Urinary bladder (tissue), 4 donors: ENCODE measurements around the gene CORO1A. TPM values are rescaled to one million over a fixed set of nuclear protein-coding genes. Genes with fewer than 3 reads are reported as not detected.
"Not testable (repeated sequence)": the region's sequence is repeated elsewhere in the genome, so short reads cannot be mapped to it uniquely, and the experiment has no call there.

ENCODE experiments used
- DNase-seq: peaks from one replicate; pipeline ENCODE4 v3.0.0-alpha.2; 2015; ENCODE audit errors: extremely low spot score
- H3K27ac ChIP-seq: one replicate; pipeline ENCODE4 v1.5.1; 2013; ENCODE audit warnings: low read depth, mild to moderate bottlenecking, moderate library complexity
- H3K36me3 ChIP-seq: one replicate; pipeline ENCODE4 v1.6.1; 2013; ENCODE audit warnings: mild to moderate bottlenecking, moderate library complexity; ENCODE audit not compliant: insufficient read depth
- H3K4me1 ChIP-seq: one replicate; pipeline ENCODE4 v1.6.1; 2013; ENCODE audit warnings: mild to moderate bottlenecking, moderate library complexity; ENCODE audit not compliant: insufficient read depth
- H3K4me3 ChIP-seq: one replicate; pipeline ENCODE4 v1.5.1; 2013; ENCODE audit warnings: low read depth, low read length
- WGBS: extraction: QIAGEN DNeasy Blood & Tissue Kit; methylation state at CpG from one replicate; pipeline ENCODE4 v1.1.7; 2013; 5-methylcytosine and 5-hydroxymethylcytosine counted together
- polyA plus RNA-seq: library from polyadenylated mRNA; stranded (reverse); fragments of 200-250 nt; gene quantifications from one replicate; pipeline ENCODE4 v1.2.3, GENCODE V29; 2013
- small RNA-seq: library from RNA; depleted of rRNA; stranded (forward); fragments of <200 nt; gene quantifications from one replicate; pipeline ENCODE3, GENCODE V24; 2014
- total RNA-seq: library from RNA; depleted of rRNA; stranded (reverse); fragments of >200 nt; gene quantifications from one replicate; pipeline ENCODE4 v1.2.3, GENCODE V29; 2014
- donor health status: healthy with polysubstance abuse.
- donor health status: healthy.

Gene CORO1A
- total and polyA plus RNA-seq, 2 donors, result 9.6 to 37.2 TPM

GRCh38 chr16:30199049-30199448 lies 15.6 kb downstream of the CORO1A start, which contains the start of gene SULT1A3:
Gene SULT1A3 (plus strand): TSS chr16:30199255. CDS start chr16:30200729, 1,474 bp downstream.
- H3K27ac ChIP-seq, H3K4me3 ChIP-seq, DNase-seq, H3K36me3 ChIP-seq, H3K4me1 ChIP-seq: not testable (repeated sequence)
- WGBS, result no CpG with 5 or more reads among the region's 3 CpGs

- H3K4me1 ChIP-seq, H3K4me3 ChIP-seq, H3K36me3 ChIP-seq, DNase-seq, H3K27ac ChIP-seq: not testable (repeated sequence)
- WGBS, result no CpG with 5 or more reads among the region's 15 CpGs
Observed at GRCh38 chr16:30199608-30200343, 16.4 kb downstream of the CORO1A start.

- DNase-seq, H3K36me3 ChIP-seq, H3K27ac ChIP-seq, H3K4me1 ChIP-seq: not testable (repeated sequence)
- H3K4me3 ChIP-seq, result peak overlapping the region; percentile 20
- 0% methylated on average over 18 of the region's 52 CpGs for WGBS
Observed at GRCh38 chr16:30205541-30206236, 22.3 kb downstream of the CORO1A start.

- not testable (repeated sequence) for H3K36me3 ChIP-seq, H3K4me1 ChIP-seq, DNase-seq, H3K27ac ChIP-seq, H3K4me3 ChIP-seq
- WGBS, result no CpG with 5 or more reads among the region's 33 CpGs
Observed at GRCh38 chr16:30206252-30206651, 22.9 kb downstream of the CORO1A start.

- H3K4me1 ChIP-seq, result not testable (repeated sequence)
Observed at GRCh38 chr16:30207063-30207704, 23.8 kb downstream of the CORO1A start.

GRCh38 chr16:30209032-30209431 lies 25.6 kb downstream of the CORO1A start:
- DNase-seq, H3K27ac ChIP-seq, H3K4me1 ChIP-seq, H3K4me3 ChIP-seq, H3K36me3 ChIP-seq: not testable (repeated sequence)
- WGBS, result 10% methylated on average over 4 of the region's 6 CpGs

More at GRCh38 chr16:30207063-30207704, 23.8 kb downstream of the CORO1A start:
- 43% methylated on average over 2 of the region's 9 CpGs for WGBS
- not testable (repeated sequence) for H3K27ac ChIP-seq, DNase-seq, H3K4me3 ChIP-seq, H3K36me3 ChIP-seq

GRCh38 chr16:30211414-30211813 lies 28.0 kb downstream of the CORO1A start:
- DNase-seq, H3K27ac ChIP-seq, H3K4me3 ChIP-seq, H3K36me3 ChIP-seq, H3K4me1 ChIP-seq: not testable (repeated sequence)
- WGBS, result no CpG with 5 or more reads among the region's 4 CpGs

GRCh38 chr16:30217082-30217481 lies 33.7 kb downstream of the CORO1A start:
- H3K4me1 ChIP-seq, DNase-seq, H3K36me3 ChIP-seq, H3K4me3 ChIP-seq, H3K27ac ChIP-seq: not testable (repeated sequence)
- 69% methylated on average over 3 of the region's 5 CpGs for WGBS

Small RNA genes within 50 kb of the gene (small RNA-seq; reads per million reads assigned to genes)
- gene AC106782.4, result not detected

Other genes starting within 250 kb of the CORO1A start
- 43.1 TPM for gene TMEM219, start 221.5 kb upstream of the CORO1A start, total RNA-seq
- gene TMEM219, start 221.5 kb upstream of the CORO1A start, polyA plus RNA-seq, result 120 TPM
- 35.6 TPM for gene TAOK2, start 209.7 kb upstream of the CORO1A start, total RNA-seq
- gene TAOK2, start 209.7 kb upstream of the CORO1A start, polyA plus RNA-seq, result 37.9 TPM
- 8.4 TPM for gene HIRIP3, start 188.0 kb upstream of the CORO1A start, total RNA-seq
- 27.2 TPM for gene HIRIP3, start 188.0 kb upstream of the CORO1A start, polyA plus RNA-seq
- 22.3 TPM for gene INO80E, start 187.4 kb upstream of the CORO1A start, total RNA-seq
- 82.3 TPM for gene INO80E, start 187.4 kb upstream of the CORO1A start, polyA plus RNA-seq
- gene DOC2A, start 172.6 kb upstream of the CORO1A start, total RNA-seq, result 0.32 TPM
- gene DOC2A, start 172.6 kb upstream of the CORO1A start, polyA plus RNA-seq, result 0.53 TPM
- not detected for gene C16orf92, start 160.4 kb upstream of the CORO1A start, total RNA-seq
- not detected for gene C16orf92, start 160.4 kb upstream of the CORO1A start, polyA plus RNA-seq
- gene TLCD3B, start 152.3 kb upstream of the CORO1A start, total RNA-seq, result 0.32 TPM
- gene TLCD3B, start 152.3 kb upstream of the CORO1A start, polyA plus RNA-seq, result 0.22 TPM
- gene ALDOA, start 117.8 kb upstream of the CORO1A start, total RNA-seq, result 126 TPM
- 1,530 TPM for gene ALDOA, start 117.8 kb upstream of the CORO1A start, polyA plus RNA-seq
- gene PPP4C, start 107.6 kb upstream of the CORO1A start, total RNA-seq, result 56.2 TPM
- gene PPP4C, start 107.6 kb upstream of the CORO1A start, polyA plus RNA-seq, result 93.8 TPM
- 0.79 TPM for gene TBX6, start 91.7 kb upstream of the CORO1A start, total RNA-seq
- gene TBX6, start 91.7 kb upstream of the CORO1A start, polyA plus RNA-seq, result 2.2 TPM
- 16.5 TPM for gene YPEL3, start 87.4 kb upstream of the CORO1A start, total RNA-seq
- gene YPEL3, start 87.4 kb upstream of the CORO1A start, polyA plus RNA-seq, result 117 TPM
- gene GDPD3, start 70.1 kb upstream of the CORO1A start, total RNA-seq, result 4.6 TPM
- 5.1 TPM for gene GDPD3, start 70.1 kb upstream of the CORO1A start, polyA plus RNA-seq
- gene MAPK3, start 60.4 kb upstream of the CORO1A start, total RNA-seq, result 14.6 TPM
- gene MAPK3, start 60.4 kb upstream of the CORO1A start, polyA plus RNA-seq, result 120 TPM
- 10.2 TPM for gene BOLA2B, start 10.1 kb downstream of the CORO1A start, total RNA-seq
- gene BOLA2B, start 10.1 kb downstream of the CORO1A start, polyA plus RNA-seq, result 97.5 TPM
- 15.4 TPM for gene SLX1A, start 10.3 kb downstream of the CORO1A start, total RNA-seq
- 42.7 TPM for gene SLX1A, start 10.3 kb downstream of the CORO1A start, polyA plus RNA-seq
- 3.2 TPM for gene SULT1A3, start 15.7 kb downstream of the CORO1A start, total RNA-seq
- gene SULT1A3, start 15.7 kb downstream of the CORO1A start, polyA plus RNA-seq, result 7.5 TPM
- 3.8 TPM for gene NPIPB13, start 64.9 kb downstream of the CORO1A start, total RNA-seq
- 3.7 TPM for gene NPIPB13, start 64.9 kb downstream of the CORO1A start, polyA plus RNA-seq
- gene CD2BP2, start 171.7 kb downstream of the CORO1A start, total RNA-seq, result 20.0 TPM
- 50.2 TPM for gene CD2BP2, start 171.7 kb downstream of the CORO1A start, polyA plus RNA-seq
- 18.9 TPM for gene TBC1D10B, start 186.9 kb downstream of the CORO1A start, total RNA-seq
- gene TBC1D10B, start 186.9 kb downstream of the CORO1A start, polyA plus RNA-seq, result 29.5 TPM
- gene MYL11, start 191.2 kb downstream of the CORO1A start, total RNA-seq, result 165 TPM
- 1.4 TPM for gene MYL11, start 191.2 kb downstream of the CORO1A start, polyA plus RNA-seq
- gene SEPTIN1, start 199.0 kb downstream of the CORO1A start, total RNA-seq, result 0.37 TPM
- 3.5 TPM for gene SEPTIN1, start 199.0 kb downstream of the CORO1A start, polyA plus RNA-seq
- gene ZNF48, start 211.8 kb downstream of the CORO1A start, total RNA-seq, result 6.7 TPM
- 10.2 TPM for gene ZNF48, start 211.8 kb downstream of the CORO1A start, polyA plus RNA-seq
- gene ZNF771, start 224.0 kb downstream of the CORO1A start, total RNA-seq, result 5.2 TPM
- gene ZNF771, start 224.0 kb downstream of the CORO1A start, polyA plus RNA-seq, result 18.6 TPM
- 8.0 TPM for gene DCTPP1, start 246.4 kb downstream of the CORO1A start, total RNA-seq
- 36.7 TPM for gene DCTPP1, start 246.4 kb downstream of the CORO1A start, polyA plus RNA-seq